NCI-H446 (cell line): Measurements from ENCODE around the gene PARVG.

Experiments used
- DNase-seq, 2 experiments: peaks; one replicate each; lab custom pipeline; 2025; lab: John Stamatoyannopoulos, UW

PARVG gene

GRCh38 chr22:44195189-44195871, 14.6 kb downstream of the PARVG start:
- DNase-seq = no peak

GRCh38 chr22:44196241-44196640, 15.5 kb downstream of the PARVG start:
- DNase-seq = no peak

- no peak for DNase-seq
These were observed 16.0 kb downstream of the PARVG start for GRCh38 chr22:44196731-44197131.

- DNase-seq = no peak
These were observed 16.5 kb downstream of the PARVG start for GRCh38 chr22:44197271-44197670.

- DNase-seq = no peak
These were observed 18.4 kb downstream of the PARVG start for GRCh38 chr22:44199164-44199563.

- no peak for DNase-seq
These were observed 19.1 kb downstream of the PARVG start for GRCh38 chr22:44199866-44200265.

- DNase-seq = no peak
These were observed 19.7 kb downstream of the PARVG start for GRCh38 chr22:44200451-44200850.

- no peak for DNase-seq
These were observed 20.3 kb downstream of the PARVG start for GRCh38 chr22:44200855-44201550.

GRCh38 chr22:44201665-44202064, 20.9 kb downstream of the PARVG start:
- peak in 1 of 2 experiments; percentile 45 for DNase-seq

- DNase-seq = no peak
These were observed 21.6 kb downstream of the PARVG start for GRCh38 chr22:44202261-44202789.

GRCh38 chr22:44203203-44203602, 22.5 kb downstream of the PARVG start:
- DNase-seq = no peak

- DNase-seq = no peak
These were observed 24.2 kb downstream of the PARVG start for GRCh38 chr22:44204739-44205515.

GRCh38 chr22:44205516-44206329, 25.0 kb downstream of the PARVG start:
- no peak for DNase-seq

GRCh38 chr22:44206330-44206645, 25.6 kb downstream of the PARVG start:
- no peak for DNase-seq

GRCh38 chr22:44206696-44207095, 26.0 kb downstream of the PARVG start:
- DNase-seq = no peak

GRCh38 chr22:44207173-44207980, 26.7 kb downstream of the PARVG start:
- no peak for DNase-seq

GRCh38 chr22:44207981-44208317, 27.2 kb downstream of the PARVG start:
- DNase-seq = no peak

- no peak for DNase-seq
These were observed 28.6 kb downstream of the PARVG start for GRCh38 chr22:44209343-44209742.

GRCh38 chr22:44210722-44211121, 30.0 kb downstream of the PARVG start:
- DNase-seq = no peak

GRCh38 chr22:44211256-44211945, 30.7 kb downstream of the PARVG start:
- DNase-seq = no peak
